Erythroblast (primary cell): ENCODE data around the gene SRRM2.

ENCODE experiments used
- DNase-seq, 2 experiments: peaks; one replicate each; lab custom pipeline; 2025; lab: John Stamatoyannopoulos, UW
- GATA1 ChIP-seq: IDR thresholded peaks from 2 replicates; pipeline ENCODE4 v1.6.1; 2011; ENCODE audit warnings: low read depth, mild to moderate bottlenecking, control low read depth, low read length, moderate library complexity
- POLR2A ChIP-seq: IDR thresholded peaks from 2 replicates; pipeline ENCODE4 v1.6.1; 2011; ENCODE audit warnings: mild to moderate bottlenecking, low read length

The SRRM2 gene

DNA sequence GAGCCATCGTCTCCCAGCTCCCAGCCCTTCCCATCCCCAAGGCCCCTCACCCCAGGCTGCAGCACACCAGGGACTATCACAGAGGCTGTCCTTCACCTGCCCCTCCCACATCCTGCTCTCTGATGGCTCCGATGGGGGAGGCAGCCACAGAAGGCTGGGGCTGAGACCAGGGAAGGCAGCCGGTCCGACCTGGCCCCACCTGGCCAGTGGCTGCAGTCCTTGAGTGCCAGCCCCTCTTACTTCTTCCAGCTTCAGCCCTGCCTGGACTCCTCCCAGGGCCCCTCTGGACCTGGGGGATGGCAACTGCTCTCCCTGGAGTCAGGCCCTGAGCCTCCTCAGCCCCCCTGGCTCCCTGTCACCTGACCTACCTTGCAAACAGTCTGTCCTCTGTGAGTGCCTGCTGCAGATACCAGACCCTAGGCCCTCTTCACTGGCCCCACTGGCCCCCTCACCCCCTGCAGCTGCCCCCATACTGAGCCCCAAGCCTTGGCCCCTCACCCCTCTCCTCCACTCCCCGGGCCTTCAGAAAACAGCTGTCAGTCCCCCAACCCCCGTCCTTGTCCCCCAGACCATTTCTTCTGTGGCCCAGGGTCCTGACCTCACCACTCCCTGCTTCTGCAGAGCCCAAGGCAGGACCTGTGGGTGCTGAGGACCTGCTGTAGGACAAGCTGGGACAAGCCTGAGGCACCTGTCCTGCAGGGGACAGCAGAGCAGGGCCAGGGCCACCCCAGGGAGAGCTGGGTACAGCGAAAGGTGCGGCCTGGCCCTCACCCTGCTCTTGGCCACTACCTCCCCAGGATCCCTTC is 12.6 kb upstream of the SRRM2 start:
- DNase-seq = no peak
- no peak for TF ChIP-seq POLR2A
- TF ChIP-seq GATA1 = no peak

DNA sequence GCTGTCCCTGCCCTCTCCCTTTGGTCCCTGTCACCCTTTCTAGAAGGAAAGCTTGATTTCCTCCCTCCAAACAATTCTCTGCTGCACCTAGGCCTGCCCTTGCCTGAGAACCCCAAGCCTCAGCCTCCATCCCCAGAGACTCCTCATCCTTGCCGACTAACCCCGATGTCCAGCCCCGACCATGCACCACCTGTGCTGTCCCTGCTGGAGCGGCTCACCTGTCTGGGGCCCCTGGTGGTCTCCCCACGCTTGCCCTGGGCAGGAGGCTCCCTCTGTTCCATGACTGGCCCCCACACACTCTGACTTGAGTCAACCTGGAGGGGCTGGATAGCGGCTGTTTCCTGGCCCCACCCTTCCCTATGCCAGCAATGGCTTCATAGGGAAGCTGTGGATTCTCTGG is 12.0 kb upstream of the SRRM2 start:
- DNase-seq = no peak
- no peak for TF ChIP-seq POLR2A

DNA sequence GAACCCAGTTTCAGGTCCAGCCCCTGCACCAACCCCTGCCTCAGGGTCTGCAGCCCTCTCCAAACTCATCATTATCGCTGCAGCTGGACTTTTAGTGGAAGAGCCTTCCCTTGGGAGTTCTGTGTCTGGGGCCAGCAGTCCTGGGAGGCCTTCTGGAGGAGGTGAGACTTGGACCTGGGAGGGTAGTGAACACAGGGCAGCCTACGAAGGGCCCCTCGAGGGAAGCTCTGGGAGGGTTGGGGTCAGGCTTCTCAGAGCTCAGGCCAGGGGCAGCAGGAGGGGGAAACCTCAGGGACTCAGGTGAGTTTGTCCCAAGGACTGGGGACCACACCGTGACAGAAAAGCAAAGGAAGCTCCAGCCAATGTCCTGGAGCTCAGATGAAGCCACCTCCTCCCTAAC is 11.3 kb upstream of the SRRM2 start:
- no peak for DNase-seq
- TF ChIP-seq GATA1 = no peak
- TF ChIP-seq POLR2A = no peak

DNA sequence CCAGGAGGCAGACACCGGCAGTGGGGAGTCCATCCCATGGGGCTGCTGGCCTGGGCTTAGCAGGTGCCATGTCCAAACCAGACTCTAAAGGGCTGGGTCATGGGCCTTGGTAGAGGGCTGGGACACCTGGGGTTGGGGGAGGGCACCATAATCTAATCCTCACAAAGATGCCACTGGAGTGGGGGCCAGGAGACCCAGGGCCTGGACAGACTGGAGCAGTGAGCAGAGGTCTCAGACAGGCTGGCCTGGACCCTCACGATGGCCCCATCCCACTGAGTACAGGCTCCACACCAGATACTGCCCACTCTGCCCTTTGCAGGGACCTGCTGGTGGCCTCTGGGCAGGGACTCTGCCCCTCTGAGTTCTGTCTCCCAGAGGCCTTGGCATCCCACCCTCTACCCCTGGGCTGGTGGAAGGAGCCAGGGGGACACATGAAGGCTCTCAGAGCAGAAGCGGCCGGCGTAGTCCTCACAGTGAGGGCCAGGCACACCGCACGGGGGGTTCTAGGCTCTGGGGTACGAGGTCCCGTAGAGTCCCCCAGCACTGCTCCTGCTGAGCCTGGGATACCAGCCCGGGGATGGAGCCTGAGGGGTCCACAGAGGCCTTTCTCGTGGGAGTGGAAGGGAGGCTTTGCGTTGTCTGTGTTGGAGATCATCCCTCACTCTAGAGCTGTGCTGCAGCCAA is 10.0 kb upstream of the SRRM2 start:
- TF ChIP-seq GATA1 (no peak), POLR2A (no peak)
- no peak for DNase-seq

DNA sequence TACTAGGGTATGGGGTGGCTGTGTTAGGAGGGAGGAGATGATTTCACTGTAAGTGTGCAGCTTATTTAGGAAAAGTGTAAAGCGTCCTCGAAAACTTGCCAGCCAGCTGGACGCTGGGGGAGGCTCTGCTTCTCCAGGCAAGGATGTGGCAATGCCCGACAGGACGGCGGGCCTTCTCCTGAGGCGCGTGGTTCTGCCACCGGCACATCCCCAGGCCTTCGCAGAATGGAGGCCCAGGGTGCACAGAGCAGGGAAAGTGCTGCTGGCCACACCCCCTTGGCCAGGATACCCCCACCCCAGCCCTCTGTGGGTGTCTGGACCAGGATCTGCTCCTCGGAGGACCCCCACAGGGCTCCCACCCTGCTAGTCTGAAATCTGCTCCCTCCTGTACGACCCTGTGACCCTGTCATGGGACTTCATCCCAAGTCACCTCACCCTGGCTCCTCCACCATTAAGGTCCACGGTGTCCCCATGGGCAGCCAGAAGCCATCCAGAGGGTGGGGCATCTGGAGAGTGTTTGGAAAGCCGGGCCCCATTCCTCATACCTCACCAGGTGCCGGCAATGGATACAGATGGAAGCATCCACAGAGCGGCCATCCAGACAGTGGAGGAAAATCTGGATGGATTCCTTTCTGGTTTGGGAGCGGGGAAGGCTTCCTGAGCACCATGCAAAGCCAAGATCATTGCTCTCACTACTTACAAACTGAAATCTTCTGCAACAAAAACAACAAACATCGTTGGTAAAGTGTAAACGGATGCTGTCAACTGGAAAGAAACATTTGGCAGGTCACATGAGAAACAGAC is 9.2 kb upstream of the SRRM2 start:
- TF ChIP-seq GATA1 = no peak
- TF ChIP-seq POLR2A = no peak
- DNase-seq = no peak

DNA sequence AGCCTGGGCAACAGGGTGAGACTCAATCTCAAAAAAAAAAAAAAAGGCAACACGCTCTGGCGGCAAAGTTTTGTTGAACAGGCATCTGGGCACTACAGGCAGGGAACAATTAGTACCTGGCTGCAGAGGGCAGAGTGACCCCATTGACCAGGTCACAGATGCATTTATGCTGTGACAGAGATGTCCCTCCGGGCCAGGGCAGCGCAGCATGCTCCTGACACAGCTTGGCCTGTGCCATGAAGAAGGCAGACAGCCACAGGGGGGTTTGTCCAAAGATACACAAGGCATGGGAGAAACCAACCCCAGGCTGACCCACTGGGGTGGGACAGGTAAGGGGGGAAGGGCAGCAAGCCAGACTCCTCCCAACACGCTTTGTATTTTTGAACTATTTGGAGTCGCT is 7.7 kb upstream of the SRRM2 start:
- DNase-seq = no peak
- no peak for TF ChIP-seq POLR2A
- no peak for TF ChIP-seq GATA1

DNA sequence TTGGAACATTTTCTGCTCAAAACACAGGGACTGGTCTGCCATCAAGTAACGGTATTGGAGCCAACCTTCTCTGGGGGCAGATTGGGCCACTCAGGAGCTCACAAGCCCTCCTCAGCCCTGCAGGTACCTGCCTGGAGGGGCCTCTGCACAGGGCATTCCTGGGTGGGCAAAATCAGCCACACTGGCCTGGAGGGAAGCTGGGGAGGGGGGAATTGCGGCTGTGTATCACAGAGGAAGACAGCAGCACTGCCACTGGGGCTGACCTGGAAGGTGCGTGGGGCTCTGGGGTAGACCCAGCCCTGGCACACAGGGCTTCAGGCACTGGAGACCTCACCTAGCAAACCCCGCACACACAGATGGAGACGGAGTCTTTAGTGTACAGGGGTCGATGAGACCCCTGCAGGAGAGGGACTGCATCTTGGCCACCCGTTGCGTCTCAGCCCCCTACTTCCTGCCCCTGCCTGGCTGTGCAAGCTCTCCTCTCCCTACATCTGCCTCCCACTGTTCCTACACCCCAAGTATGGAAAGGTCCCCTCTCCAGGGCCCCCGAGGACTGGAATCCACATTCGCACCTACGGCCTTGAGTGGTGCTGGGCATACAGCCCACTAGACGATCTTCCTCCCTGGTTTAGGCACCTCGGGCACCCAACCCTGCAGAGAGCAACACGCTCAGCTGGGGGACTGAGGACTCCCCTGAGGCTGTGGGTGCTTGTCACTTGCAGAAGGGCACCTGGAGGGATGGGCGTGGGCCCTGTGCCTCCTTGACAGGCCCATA is 7.1 kb upstream of the SRRM2 start:
- TF ChIP-seq POLR2A (no peak), GATA1 (no peak)
- no peak for DNase-seq

DNA sequence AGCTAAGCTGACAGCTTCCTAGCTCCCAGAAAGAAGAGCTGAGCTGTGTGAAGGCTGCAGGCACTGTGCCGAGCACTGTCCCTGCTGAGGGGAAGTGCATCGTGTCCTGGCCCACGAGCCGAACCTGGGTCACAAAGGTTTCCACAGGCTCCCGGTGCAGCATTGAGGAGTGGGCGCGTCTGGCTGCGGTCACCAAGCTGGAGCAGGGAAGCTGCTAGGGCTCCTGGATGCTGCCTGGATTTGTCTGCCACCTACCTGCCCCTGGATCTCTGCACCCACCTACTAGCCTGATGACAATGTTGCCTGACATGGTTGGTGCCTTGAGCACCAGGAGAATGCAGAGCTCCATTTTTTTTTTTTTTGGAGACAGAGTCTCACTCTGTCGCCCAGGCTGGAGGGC is 6.5 kb upstream of the SRRM2 start:
- TF ChIP-seq GATA1 = no peak
- no peak for TF ChIP-seq POLR2A
- DNase-seq = no peak

DNA sequence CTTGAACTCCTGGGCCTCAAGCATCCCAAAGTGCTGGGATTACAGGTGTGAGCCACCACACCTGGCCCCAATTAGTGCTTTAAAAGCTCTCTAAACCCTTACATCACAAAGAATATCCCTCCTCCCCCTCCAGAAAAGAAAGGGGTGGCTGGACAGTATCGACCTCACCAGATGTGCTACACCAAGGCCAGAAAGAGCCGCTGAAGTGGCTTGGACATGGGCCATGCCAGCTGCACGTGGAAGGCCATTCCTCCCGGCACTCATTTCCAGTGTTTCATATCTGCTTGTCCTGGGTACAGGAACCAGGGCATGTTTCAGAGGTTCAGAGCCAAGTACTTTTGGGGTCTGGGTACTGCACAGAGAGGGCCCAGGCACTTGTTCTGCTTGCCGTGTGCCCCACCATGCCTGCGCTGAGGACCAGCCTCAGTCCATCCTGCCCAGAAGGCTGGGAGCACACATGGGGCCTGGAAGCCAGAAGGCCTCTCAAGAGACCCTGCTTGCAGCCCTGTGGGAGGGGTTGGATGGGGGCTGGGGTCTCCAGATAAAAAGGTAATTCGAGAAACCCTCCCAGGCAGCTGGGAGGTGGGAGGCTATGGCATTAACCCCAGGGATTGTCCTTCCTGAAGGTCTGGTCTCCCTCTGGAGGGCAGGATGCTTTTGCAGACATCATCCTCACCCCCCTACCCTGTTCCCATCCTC is 3.5 kb upstream of the SRRM2 start:
- DNase-seq = no peak
- TF ChIP-seq GATA1 (no peak), POLR2A (no peak)

DNA sequence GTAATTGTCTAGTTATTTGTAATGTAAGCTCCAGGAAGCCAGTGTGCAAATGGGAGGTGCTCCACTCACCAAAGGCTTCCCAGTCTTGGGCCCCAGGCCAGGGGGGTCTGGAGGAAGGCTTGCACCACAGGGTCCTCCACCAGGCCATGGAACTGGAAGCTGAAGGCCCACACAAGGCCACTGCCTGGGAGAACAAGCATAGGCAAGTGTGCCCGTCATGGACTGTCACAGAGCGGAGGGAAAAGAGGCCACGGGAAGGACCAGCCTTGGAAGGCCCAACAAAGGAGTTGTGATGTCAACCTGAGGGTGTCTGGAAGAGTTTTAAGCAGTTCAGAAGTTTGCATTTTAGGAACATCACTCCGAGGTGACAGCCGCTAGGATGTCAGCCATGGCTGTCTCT is 3.0 kb upstream of the SRRM2 start:
- TF ChIP-seq GATA1 = no peak
- TF ChIP-seq POLR2A = no peak
- no peak for DNase-seq

DNA sequence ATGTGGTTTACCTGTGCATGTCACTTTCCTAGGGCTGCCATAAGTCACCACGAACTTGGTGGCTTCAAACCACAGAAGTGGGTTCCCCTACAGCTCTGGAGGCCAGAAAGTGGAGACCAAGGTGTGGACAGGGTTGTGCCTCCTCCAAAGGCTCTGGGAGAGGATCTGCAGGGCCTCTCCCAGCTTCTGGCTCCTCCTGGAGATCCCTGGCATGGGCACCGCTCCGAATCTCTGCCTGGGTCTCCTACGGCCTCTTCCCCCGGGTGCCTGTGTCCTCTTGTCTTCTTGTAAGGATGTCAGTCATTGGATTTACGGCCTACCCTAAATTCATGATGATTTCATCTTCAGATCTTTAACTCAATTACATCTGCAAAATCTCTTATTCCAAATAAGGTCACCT is 2.5 kb upstream of the SRRM2 start:
- TF ChIP-seq POLR2A (no peak), GATA1 (no peak)
- no peak for DNase-seq

DNA sequence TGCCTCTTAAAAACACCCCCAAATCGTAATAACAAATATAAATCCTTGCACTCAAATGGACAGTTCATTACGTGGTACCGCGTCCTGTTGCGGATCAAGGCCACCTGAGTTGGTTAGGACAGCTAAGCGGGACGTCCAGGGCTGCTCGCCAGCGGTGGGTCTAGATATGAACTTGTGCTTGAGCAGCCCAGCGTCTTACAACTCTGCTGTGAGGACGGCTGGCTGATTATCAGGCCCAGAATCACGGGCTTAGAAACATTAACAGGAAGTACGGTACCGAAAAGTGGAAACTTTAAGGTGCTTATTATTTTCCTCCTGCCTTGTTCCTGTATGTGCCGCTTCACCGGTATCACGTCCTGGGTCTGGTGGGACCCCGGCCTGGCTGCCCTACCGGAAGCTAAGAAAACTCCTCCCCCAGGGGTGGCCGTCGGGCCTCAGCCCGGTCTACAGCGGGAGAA is 832 bp upstream of the SRRM2 start:
- TF ChIP-seq POLR2A = no peak
- TF ChIP-seq GATA1 = no peak
- no peak for DNase-seq
